ENCODE measurements around the gene ABLIM1.

ABLIM1 gene

GRCh38 chr10:114629083-114629823 lies 28.8 kb downstream of the ABLIM1 start:
- in situ Hi-C loops (cut with MboI; ENCODE audit: low pct_unique_long_range_greater_than_20kb, low sequenced_read_pairs, unreplicated experiment), result no loop called here
- no peak for DNase-seq (ENCODE audit: low spot score)
- no peak for TF ChIP-seq CTCF (IDR thresholded peaks at IDR 0.05; ENCODE audit: extremely low read depth, insufficient read depth, missing control alignments)

- TF ChIP-seq CTCF (IDR thresholded peaks at IDR 0.05; ENCODE audit: extremely low read depth, insufficient read depth, missing control alignments), result no peak
- in situ Hi-C loops (cut with MboI; ENCODE audit: low pct_unique_long_range_greater_than_20kb, low sequenced_read_pairs, unreplicated experiment), result no loop called here
Observed at GRCh38 chr10:114628106-114628505, 30.0 kb downstream of the ABLIM1 start.

GRCh38 chr10:114626841-114627240 lies 31.2 kb downstream of the ABLIM1 start:
- in situ Hi-C loops (cut with MboI; ENCODE audit: low pct_unique_long_range_greater_than_20kb, low sequenced_read_pairs, unreplicated experiment), result no loop called here
- no peak for DNase-seq (ENCODE audit: low spot score)
- TF ChIP-seq CTCF (IDR thresholded peaks at IDR 0.05; ENCODE audit: extremely low read depth, insufficient read depth, missing control alignments), result no peak

More at GRCh38 chr10:114628106-114628505, 30.0 kb downstream of the ABLIM1 start:
- no peak for DNase-seq (ENCODE audit: low spot score)

GRCh38 chr10:114624951-114625780 lies 32.9 kb downstream of the ABLIM1 start:
- no peak for TF ChIP-seq CTCF (IDR thresholded peaks at IDR 0.05; ENCODE audit: extremely low read depth, insufficient read depth, missing control alignments)
- in situ Hi-C loops (cut with MboI; ENCODE audit: low pct_unique_long_range_greater_than_20kb, low sequenced_read_pairs, unreplicated experiment), result no loop called here
- no peak for DNase-seq (ENCODE audit: low spot score)

GRCh38 chr10:114624422-114624821 lies 33.7 kb downstream of the ABLIM1 start:
- in situ Hi-C loops (cut with MboI; ENCODE audit: low pct_unique_long_range_greater_than_20kb, low sequenced_read_pairs, unreplicated experiment), result no loop called here
- TF ChIP-seq CTCF (IDR thresholded peaks at IDR 0.05; ENCODE audit: extremely low read depth, insufficient read depth, missing control alignments), result no peak

GRCh38 chr10:114623661-114624294 lies 34.3 kb downstream of the ABLIM1 start:
- in situ Hi-C loops (cut with MboI; ENCODE audit: low pct_unique_long_range_greater_than_20kb, low sequenced_read_pairs, unreplicated experiment), result no loop called here
- no peak for TF ChIP-seq CTCF (IDR thresholded peaks at IDR 0.05; ENCODE audit: extremely low read depth, insufficient read depth, missing control alignments)
- DNase-seq (ENCODE audit: low spot score), result no peak

More at GRCh38 chr10:114624422-114624821, 33.7 kb downstream of the ABLIM1 start:
- no peak for DNase-seq (ENCODE audit: low spot score)

Data from GM13977 (cell line).